Activated T-cell treated with anti-CD3 and anti-CD28 coated beads, Interleukin-2, amount 50 U/mL, for 72 hours (primary cell): ENCODE data around the gene NUP93. TPM values are rescaled to one million over a fixed set of nuclear protein-coding genes. Genes with fewer than 3 reads are reported as not detected.
"Not testable (repeated sequence)": the region's sequence is repeated elsewhere in the genome, so short reads cannot be mapped to it uniquely, and the experiment has no call there.

ENCODE experiments used
- ATAC-seq, 2 donors: fragments of 150-1000 bp; cut with Tn5 transposase; replicated peaks in 1 of 2; 2 replicates each; pipeline ENCODE4 v1.10.0; 2021; ENCODE audit warnings: moderate library complexity in 2 of 2, mild to moderate bottlenecking in 1 of 2
- DNase-seq, 2 donors: peaks; one replicate each; pipeline ENCODE4 v3.0.0; 2021 to 2022; ENCODE audit warnings: mixed read lengths in 1 of 2
- H3K27ac Mint-ChIP-seq: one replicate; pipeline ENCODE4 v1.8.0; 2022; ENCODE audit warnings: mild to moderate bottlenecking, moderate library complexity, mixed read lengths
- H3K27me3 Mint-ChIP-seq: one replicate; pipeline ENCODE4 v1.8.0; 2022; ENCODE audit warnings: low read depth, mixed read lengths
- H3K36me3 Mint-ChIP-seq, 2 donors: one replicate each; pipeline ENCODE4 v1.8.0; 2022; ENCODE audit warnings: mixed read lengths in 2 of 2, mild to moderate bottlenecking in 1 of 2; ENCODE audit not compliant: insufficient read depth in 2 of 2
- H3K4me1 Mint-ChIP-seq: one replicate; pipeline ENCODE4 v1.8.0; 2022; ENCODE audit warnings: low read depth, mixed read lengths
- H3K4me3 Mint-ChIP-seq, 2 donors: one replicate each; pipeline ENCODE4 v1.8.0; 2022; ENCODE audit warnings: mild to moderate bottlenecking in 2 of 2, mixed read lengths in 2 of 2, moderate library complexity in 2 of 2
- H3K9me3 Mint-ChIP-seq, 2 donors: one replicate each; pipeline ENCODE4 v1.8.0; 2022; ENCODE audit warnings: mixed read lengths in 2 of 2
- total RNA-seq, 2 donors: library from RNA; stranded (reverse); gene quantifications; one replicate each; pipeline ENCODE4 v1.2.3, GENCODE V29; 2022

NUP93 gene
- total RNA-seq, 2 donors from 2014 or later, result 112 to 155 TPM

- DNase-seq, result no peak
- H3K4me3 Mint-ChIP-seq, result no peak overlapping the region
- ATAC-seq, result no peak
- H3K4me1 Mint-ChIP-seq, result peaks cover 8% of the 10 kb centered on the region
- no peak overlapping the region for H3K27ac Mint-ChIP-seq
- H3K27me3 Mint-ChIP-seq, result no peaks in the 10 kb centered on the region
- H3K9me3 Mint-ChIP-seq, result no peaks in the 10 kb centered on the region
- no peaks in the 10 kb centered on the region for H3K36me3 Mint-ChIP-seq
These were observed 141.3 kb downstream of the NUP93 start for GRCh38 chr16:56871172-56871593.

DNA sequence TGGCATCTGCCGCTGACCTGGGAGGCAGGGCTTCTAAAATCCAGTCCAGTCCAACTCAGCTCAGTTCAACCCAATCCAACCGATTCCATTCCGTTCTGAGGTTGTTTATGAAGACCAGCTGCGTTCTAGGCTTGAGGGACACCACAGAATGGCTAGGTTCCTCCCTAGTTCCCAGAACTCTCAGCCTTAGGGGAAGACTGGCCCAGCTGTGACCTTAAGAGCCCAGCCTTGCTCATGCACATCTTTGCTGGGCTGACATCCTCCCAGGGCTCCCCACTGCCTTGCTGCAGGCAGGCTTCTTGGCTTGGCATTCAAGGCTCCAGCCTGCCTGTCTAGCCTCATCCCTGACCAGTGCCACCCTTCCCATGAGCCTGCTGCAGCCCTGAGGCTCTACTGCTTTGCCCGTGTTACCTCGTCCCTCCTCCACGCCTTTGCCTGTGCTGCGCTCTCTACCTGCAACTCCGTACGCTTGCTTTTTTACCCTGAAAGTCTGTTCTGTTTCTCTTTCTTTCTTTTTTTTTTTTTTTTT lies 143.0 kb downstream of the NUP93 start:
- ATAC-seq (no peak), DNase-seq (no peak)
- Mint-ChIP-seq H3K27ac (no peak overlapping the region), H3K27me3 (no peaks in the 10 kb centered on the region), H3K36me3 (no peaks in the 10 kb centered on the region), H3K4me1 (no peaks in the 10 kb centered on the region), H3K9me3 (no peaks in the 10 kb centered on the region), H3K4me3 (no peak overlapping the region)

DNA sequence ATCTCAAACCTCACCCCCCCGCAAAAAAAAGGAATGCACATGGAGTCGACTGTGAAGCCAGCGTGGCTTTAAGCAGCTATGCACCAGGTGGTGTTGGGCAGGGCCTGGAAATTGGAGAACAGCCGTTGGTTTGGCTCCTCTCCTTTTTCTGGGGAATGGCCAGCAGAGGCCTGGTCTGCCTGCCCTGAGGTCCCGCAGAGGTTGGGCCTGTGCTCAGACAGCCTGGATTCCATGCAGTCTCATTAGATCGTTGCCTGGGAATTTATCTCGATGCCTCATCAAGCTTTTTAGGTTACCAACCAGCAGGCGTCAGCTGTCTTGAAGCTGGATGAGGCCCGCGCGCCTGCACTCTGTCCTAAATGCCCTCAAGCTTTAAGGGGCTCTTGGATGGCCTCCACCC lies 144.9 kb downstream of the NUP93 start:
- no peaks in the 10 kb centered on the region for H3K27me3 Mint-ChIP-seq

GRCh38 chr16:56876048-56876447 lies 146.1 kb downstream of the NUP93 start:
- ATAC-seq (no peak), DNase-seq (no peak)
- no peaks in the 10 kb centered on the region for H3K36me3 Mint-ChIP-seq
- no peak overlapping the region for H3K27ac Mint-ChIP-seq
- H3K4me1 Mint-ChIP-seq, result no peaks in the 10 kb centered on the region
- H3K4me3 Mint-ChIP-seq, result no peak overlapping the region
- no peaks in the 10 kb centered on the region for H3K9me3 Mint-ChIP-seq
- H3K27me3 Mint-ChIP-seq, result no peaks in the 10 kb centered on the region

More for the DNA sequence above, 144.9 kb downstream of the NUP93 start:
- Mint-ChIP-seq H3K4me1 (no peaks in the 10 kb centered on the region), H3K4me3 (no peak overlapping the region), H3K36me3 (no peaks in the 10 kb centered on the region), H3K27ac (no peak overlapping the region), H3K9me3 (no peaks in the 10 kb centered on the region)
- ATAC-seq, result no peak
- DNase-seq, result no peak

- no peak overlapping the region for H3K4me3 Mint-ChIP-seq
- H3K27ac Mint-ChIP-seq, result no peak overlapping the region
- no peak for DNase-seq
- no peaks in the 10 kb centered on the region for H3K36me3 Mint-ChIP-seq
- ATAC-seq, result no peak
- H3K4me1 Mint-ChIP-seq, result no peaks in the 10 kb centered on the region
- H3K9me3 Mint-ChIP-seq, result no peaks in the 10 kb centered on the region
- no peaks in the 10 kb centered on the region for H3K27me3 Mint-ChIP-seq
These were observed 147.7 kb downstream of the NUP93 start for GRCh38 chr16:56877486-56878182.

GRCh38 chr16:56878282-56878854 lies 148.4 kb downstream of the NUP93 start:
- DNase-seq, result no peak
- Mint-ChIP-seq H3K4me3 (no peak overlapping the region), H3K27ac (no peak overlapping the region), H3K4me1 (no peaks in the 10 kb centered on the region), H3K9me3 (no peaks in the 10 kb centered on the region), H3K36me3 (no peaks in the 10 kb centered on the region), H3K27me3 (no peaks in the 10 kb centered on the region)
- ATAC-seq, result no peak

DNA sequence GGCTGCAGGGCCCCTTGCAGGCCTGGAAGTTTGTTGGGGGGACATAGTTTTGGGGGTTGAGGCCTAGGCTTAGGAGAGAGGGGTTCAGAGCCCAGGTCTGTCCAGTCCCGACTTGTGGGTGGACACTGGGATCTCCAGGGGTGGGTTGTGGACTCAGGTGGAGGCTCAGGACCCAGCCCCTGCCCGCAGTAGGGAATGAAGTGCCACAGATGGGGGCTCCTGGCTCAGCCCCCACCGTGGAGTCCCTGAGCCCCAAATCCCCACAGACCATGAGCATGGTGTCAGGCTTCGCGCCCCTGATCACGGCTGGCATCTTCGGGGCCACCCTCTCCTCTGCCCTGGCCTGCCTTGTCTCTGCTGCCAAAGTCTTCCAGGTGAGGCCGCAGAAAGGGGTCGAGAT lies 149.3 kb downstream of the NUP93 start:
- Mint-ChIP-seq H3K9me3 (no peaks in the 10 kb centered on the region), H3K36me3 (no peaks in the 10 kb centered on the region), H3K27ac (no peak overlapping the region), H3K27me3 (no peaks in the 10 kb centered on the region), H3K4me3 (no peak overlapping the region), H3K4me1 (no peaks in the 10 kb centered on the region)
- no peak for DNase-seq
- no peak for ATAC-seq

DNA sequence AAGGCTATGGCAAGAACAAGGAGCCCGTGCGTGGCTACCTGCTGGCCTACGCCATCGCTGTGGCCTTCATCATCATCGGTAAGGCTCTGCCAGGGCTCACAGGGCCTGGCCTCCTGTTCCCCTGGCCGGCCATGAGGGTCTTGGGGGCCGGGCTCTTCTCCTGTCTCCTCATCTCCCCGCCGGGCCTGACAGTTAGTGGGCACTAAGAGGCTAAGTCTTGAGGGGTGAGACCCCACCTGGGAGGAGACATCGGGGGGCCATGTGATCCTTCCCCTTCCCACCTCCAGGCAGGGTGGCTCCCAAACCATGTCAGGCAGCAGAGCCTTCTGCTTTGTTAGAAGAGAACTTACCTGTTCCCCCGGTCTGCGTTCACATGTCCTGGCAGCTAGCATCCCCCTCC lies 150.2 kb downstream of the NUP93 start:
- Mint-ChIP-seq H3K36me3 (no peaks in the 10 kb centered on the region), H3K4me3 (no peak overlapping the region), H3K4me1 (no peaks in the 10 kb centered on the region), H3K27me3 (no peaks in the 10 kb centered on the region), H3K27ac (no peak overlapping the region), H3K9me3 (no peaks in the 10 kb centered on the region)
- ATAC-seq (no peak), DNase-seq (no peak)

DNA sequence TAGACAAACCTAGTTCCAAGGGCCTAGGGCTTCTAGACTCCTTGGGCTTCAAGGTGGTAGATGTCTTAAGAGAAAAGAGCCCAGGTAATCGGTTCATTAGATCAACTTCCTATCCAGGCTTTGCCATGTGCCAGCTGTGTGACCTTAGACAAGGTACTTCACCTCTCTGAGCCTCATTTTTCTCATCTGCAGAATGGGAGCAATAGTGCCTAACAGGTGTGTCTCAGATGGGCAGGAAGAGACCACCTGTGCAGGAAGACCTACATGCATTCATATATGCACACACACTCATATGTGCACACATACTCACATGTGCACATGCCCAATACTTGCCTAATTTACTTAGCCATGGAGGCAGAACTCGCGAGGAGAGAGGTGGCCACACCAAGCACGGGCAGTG lies 150.8 kb downstream of the NUP93 start:
- ATAC-seq, result no peak
- H3K36me3 Mint-ChIP-seq, result no peaks in the 10 kb centered on the region
- H3K4me3 Mint-ChIP-seq, result no peak overlapping the region
- no peaks in the 10 kb centered on the region for H3K27me3 Mint-ChIP-seq
- H3K27ac Mint-ChIP-seq, result no peak overlapping the region
- no peak for DNase-seq
- no peaks in the 10 kb centered on the region for H3K4me1 Mint-ChIP-seq
- H3K9me3 Mint-ChIP-seq, result no peaks in the 10 kb centered on the region

- ATAC-seq, result no peak
- no peaks in the 10 kb centered on the region for H3K4me1 Mint-ChIP-seq
- DNase-seq, result no peak
- H3K4me3 Mint-ChIP-seq, result no peak overlapping the region
- H3K36me3 Mint-ChIP-seq, result no peaks in the 10 kb centered on the region
- no peaks in the 10 kb centered on the region for H3K9me3 Mint-ChIP-seq
- no peak overlapping the region for H3K27ac Mint-ChIP-seq
- H3K27me3 Mint-ChIP-seq, result no peaks in the 10 kb centered on the region
These were observed 152.3 kb downstream of the NUP93 start for GRCh38 chr16:56882077-56882800.

DNA sequence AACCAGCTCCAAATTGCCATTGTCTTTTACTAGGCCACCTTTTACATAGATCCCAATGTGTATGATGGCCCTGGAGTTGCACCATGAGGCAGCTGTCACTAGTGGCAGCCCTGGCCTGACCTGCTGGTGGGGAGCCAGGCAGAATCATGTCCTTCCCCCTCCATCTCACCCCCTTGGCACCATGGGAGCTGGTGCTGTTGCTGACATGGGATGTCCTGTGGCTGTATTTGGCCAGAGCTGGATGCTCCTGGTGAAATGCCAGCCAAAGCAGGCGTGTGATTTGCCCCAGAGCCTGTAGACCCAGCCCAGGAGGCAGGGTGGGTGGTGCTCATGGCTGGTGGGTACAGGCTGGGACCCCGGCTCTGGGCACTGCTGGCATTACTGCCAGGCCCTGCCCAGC lies 153.7 kb downstream of the NUP93 start:
- Mint-ChIP-seq H3K27ac (no peak overlapping the region), H3K36me3 (no peaks in the 10 kb centered on the region), H3K9me3 (no peaks in the 10 kb centered on the region), H3K4me3 (no peak overlapping the region), H3K27me3 (no peaks in the 10 kb centered on the region), H3K4me1 (no peaks in the 10 kb centered on the region)
- DNase-seq (no peak), ATAC-seq (no peak)

DNA sequence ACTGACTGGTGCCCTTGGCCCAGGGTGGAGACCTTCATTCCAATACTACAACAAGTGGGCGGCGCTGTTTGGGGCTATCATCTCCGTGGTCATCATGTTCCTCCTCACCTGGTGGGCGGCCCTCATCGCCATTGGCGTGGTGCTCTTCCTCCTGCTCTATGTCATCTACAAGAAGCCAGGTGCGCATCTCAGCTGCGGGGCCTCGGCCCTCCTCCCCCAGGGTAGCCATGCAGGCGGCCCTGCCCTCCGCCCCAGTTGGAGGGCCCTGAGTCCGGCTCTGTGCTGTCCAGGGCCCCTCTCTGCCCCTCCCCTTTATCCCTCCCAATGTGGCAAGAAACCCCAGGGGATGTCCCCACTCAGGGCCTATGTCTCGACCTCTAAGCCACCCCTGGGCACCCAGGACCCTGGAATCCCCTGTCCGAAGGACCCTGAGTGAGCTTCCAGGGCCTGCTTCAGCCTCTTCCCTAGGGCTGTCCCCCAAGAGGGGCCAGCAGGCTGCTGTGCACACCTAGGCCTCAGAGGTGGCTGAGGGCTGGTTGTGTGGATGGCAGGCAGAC lies 154.2 kb downstream of the NUP93 start:
- H3K27me3 Mint-ChIP-seq, result no peaks in the 10 kb centered on the region
- H3K4me3 Mint-ChIP-seq, result no peak overlapping the region
- H3K36me3 Mint-ChIP-seq, result no peaks in the 10 kb centered on the region
- no peak for DNase-seq
- H3K9me3 Mint-ChIP-seq, result no peaks in the 10 kb centered on the region
- H3K4me1 Mint-ChIP-seq, result no peaks in the 10 kb centered on the region
- no peak overlapping the region for H3K27ac Mint-ChIP-seq
- ATAC-seq, result no peak

GRCh38 chr16:56884929-56885328 lies 155.0 kb downstream of the NUP93 start:
- not testable (repeated sequence) for H3K9me3 Mint-ChIP-seq, H3K36me3 Mint-ChIP-seq, DNase-seq, H3K27ac Mint-ChIP-seq, H3K4me1 Mint-ChIP-seq, H3K27me3 Mint-ChIP-seq, ATAC-seq, H3K4me3 Mint-ChIP-seq
